Gastrocnemius medialis (tissue), 4 donors: ENCODE results near the gene PCF11.

ENCODE experiments used
- POLR2A ChIP-seq, 2 donors: fragments of 450-650 bp; IDR thresholded peaks; one replicate each; pipeline ENCODE4 v1.6.1; 2017; ENCODE audit warnings: antibody characterized with exemption in 2 of 2, mild to moderate bottlenecking in 2 of 2, moderate library complexity in 2 of 2
- TF ChIP-seq, protein P1 (sequence below), 5 experiments: fragments of 450-650 bp in 3 of 5; fragments of 200-600 bp in 2 of 5; sonication (generic) in 2 of 5; IDR thresholded peaks in 4 of 5; conservative IDR thresholded peaks in 1 of 5; 1 replicate in 4 of 5; 2 replicates in 1 of 5; pipeline ENCODE4 v1.5.1; 2016 to 2019; ENCODE audit warnings: antibody characterized with exemption in 5 of 5, mild to moderate bottlenecking in 3 of 5, moderate library complexity in 3 of 5

DNA sequence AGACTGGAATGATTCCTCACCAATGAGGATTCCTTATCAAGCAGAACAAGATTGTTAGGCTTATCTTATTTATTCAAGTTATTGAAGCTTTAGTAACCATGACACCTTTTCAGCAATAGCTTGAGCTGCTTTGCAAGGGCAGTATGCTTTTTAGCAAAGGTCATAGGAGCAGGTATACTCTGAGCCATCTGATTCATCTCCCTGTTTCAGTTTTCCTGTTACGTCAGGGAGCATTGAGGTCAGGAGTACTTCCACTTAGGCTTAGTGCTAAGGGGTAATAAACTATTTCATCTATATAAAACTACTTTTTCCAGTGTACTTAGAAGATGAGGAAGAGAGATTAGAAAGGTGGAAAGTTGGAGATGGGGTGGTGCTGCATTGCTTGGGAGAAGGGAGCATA lies 18.9 kb downstream of the PCF11 start:
- no peak for TF ChIP-seq POLR2A (IDR thresholded peaks at IDR 0.05)
- TF ChIP-seq, protein P1, sequence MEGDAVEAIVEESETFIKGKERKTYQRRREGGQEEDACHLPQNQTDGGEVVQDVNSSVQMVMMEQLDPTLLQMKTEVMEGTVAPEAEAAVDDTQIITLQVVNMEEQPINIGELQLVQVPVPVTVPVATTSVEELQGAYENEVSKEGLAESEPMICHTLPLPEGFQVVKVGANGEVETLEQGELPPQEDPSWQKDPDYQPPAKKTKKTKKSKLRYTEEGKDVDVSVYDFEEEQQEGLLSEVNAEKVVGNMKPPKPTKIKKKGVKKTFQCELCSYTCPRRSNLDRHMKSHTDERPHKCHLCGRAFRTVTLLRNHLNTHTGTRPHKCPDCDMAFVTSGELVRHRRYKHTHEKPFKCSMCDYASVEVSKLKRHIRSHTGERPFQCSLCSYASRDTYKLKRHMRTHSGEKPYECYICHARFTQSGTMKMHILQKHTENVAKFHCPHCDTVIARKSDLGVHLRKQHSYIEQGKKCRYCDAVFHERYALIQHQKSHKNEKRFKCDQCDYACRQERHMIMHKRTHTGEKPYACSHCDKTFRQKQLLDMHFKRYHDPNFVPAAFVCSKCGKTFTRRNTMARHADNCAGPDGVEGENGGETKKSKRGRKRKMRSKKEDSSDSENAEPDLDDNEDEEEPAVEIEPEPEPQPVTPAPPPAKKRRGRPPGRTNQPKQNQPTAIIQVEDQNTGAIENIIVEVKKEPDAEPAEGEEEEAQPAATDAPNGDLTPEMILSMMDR (IDR thresholded peaks at IDR 0.05 in 4 of 5, conservative IDR thresholded peaks at IDR 0.05 in 1 of 5) = no peak
